Right renal pelvis (tissue), 4 donors: ENCODE data around the gene DNMT3B. TPM values are rescaled to one million over a fixed set of nuclear protein-coding genes. Genes with fewer than 3 reads are reported as not detected.
"Not testable (repeated sequence)": the region's sequence is repeated elsewhere in the genome, so short reads cannot be mapped to it uniquely, and the experiment has no call there.

ENCODE experiments used
- DNase-seq, 4 donors: peaks; one replicate each; pipeline ENCODE4 v3.0.0-alpha.2; 2013; ENCODE audit warnings: low read depth in 4 of 4, low spot score in 3 of 4, missing footprints in 1 of 4
- polyA plus RNA-seq, 4 donors: library from polyadenylated mRNA; unstranded; fragments of 120-200 nt; gene quantifications; one replicate each; pipeline ENCODE4 v1.2.1, GENCODE V29; 2013; ENCODE audit not compliant: insufficient read length in 4 of 4

Gene DNMT3B
- polyA plus RNA-seq = 1 to 10 TPM; 7.2 to 7.6 (median 7.4) TPM

DNA sequence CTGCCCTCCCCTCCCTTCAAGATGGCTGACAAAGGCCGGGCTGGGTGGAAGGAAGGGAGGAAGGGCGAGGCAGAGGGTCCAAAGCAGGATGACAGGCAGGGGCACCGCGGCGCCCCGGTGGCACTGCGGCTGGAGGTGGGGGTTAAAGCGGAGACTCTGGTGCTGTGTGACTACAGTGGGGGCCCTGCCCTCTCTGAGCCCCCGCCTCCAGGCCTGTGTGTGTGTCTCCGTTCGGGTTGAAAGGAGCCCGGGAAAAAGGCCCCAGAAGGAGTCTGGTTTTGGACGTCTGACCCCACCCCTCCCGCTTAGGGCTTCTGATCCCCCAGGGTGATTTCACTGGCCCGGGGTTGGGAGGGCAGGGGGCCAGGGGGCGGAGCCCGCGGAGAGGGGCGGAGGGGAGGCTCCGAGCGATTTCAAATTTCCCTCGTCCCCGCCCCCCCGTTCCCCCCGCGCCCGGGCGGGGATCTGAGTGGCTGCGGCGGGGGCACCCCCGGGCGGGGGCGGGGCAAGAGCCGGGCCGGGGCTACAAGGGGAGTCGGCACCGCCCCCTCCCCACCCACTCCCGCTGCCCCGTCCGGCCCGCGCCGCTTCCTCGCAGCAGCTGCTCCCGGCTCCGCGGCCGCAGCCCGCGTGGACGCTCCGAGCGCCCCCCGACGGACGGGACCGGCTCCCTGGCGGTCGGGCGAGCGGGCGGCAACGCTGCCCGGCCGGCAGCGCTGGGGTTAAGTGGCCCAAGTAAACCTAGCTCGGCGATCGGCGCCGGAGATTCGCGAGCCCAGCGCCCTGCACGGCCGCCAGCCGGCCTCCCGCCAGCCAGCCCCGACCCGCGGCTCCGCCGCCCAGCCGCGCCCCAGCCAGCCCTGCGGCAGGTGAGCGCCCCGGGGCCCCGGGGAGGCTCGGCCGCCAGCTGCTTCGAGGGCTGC lies at the start of gene DNMT3B:
DNMT3B (plus strand) TSS at position 555 of the 923 bp plus-strand sequence. CDS start 17,939 bp downstream, outside the sequence.
- DNase-seq = peak in 1 of 4 donors; percentile 54

GRCh38 chr20:32718749-32719348 lies 43.3 kb upstream of the DNMT3B start:
- DNase-seq = no peak

- DNase-seq = no peak
Measured at GRCh38 chr20:32727683-32728082, 34.5 kb upstream of the DNMT3B start.

DNA sequence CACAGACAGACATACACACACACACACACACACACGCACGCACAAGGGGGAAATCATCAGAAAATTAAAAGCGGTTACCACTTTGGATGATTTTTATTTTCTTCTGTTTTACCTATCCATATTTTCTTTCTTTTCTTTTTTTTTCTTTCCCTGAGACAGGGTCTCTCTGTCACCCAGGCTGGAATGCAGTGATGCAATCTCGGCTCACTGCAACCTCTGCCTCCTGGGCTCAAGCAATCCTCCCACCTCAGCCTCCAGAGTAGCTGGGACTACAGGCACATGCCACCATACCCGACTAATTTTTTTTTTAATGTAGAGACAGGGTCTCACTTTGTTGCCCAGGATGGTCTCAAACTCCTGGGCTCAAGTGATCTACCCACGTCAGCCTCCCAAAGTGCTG lies 33.8 kb upstream of the DNMT3B start:
- not testable (repeated sequence) for DNase-seq

GRCh38 chr20:32729334-32729733 lies 32.9 kb upstream of the DNMT3B start:
- not testable (repeated sequence) for DNase-seq

- DNase-seq = no peak
Measured at GRCh38 chr20:32731882-32732266, 30.3 kb upstream of the DNMT3B start.

- no peak for DNase-seq
Measured at GRCh38 chr20:32737371-32738223, 24.6 kb upstream of the DNMT3B start.

- no peak for DNase-seq
Measured at GRCh38 chr20:32741151-32741550, 21.0 kb upstream of the DNMT3B start.

- DNase-seq = no peak
Measured at GRCh38 chr20:32742322-32743236, 19.6 kb upstream of the DNMT3B start.

GRCh38 chr20:32743237-32744112 lies 18.7 kb upstream of the DNMT3B start, which contains the start of gene COMMD7:
Gene COMMD7, minus strand, starts transcription at chr20:32743467. Its CDS starts 76 bp downstream, at chr20:32743391.
- no peak for DNase-seq

DNA sequence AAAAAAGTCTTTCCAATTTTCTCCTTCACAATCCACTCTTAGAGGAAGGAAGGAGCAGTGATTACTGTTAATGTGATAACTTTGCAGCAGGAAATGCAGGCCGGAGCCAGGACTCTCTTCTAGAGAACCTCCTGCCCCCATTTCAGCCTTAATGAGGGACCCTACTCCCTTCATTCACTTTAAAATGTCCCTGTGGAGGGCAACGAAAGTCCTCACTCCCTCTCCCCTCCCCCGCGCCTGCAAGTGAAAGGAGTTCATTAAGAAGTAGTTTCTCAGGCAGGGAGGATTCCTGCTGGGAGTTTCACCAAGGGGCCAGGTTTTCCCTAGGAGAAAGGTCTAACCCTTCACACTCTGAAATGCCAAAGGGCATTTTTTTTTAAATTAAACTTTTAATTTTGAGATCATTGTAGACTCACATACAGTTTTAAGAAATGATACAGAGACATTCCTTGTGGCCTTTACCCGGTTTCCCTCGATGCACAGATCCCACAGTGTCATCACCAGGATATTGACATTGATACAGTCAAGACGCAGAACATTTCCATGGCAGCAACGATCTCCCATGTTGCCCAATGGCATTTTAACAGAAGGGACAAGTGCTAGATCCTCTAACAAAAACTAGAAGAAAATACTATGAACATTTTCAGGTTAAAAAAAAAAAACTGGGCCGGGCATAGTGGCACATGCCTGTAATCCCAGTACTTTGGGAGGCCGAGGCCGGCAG lies 12.1 kb upstream of the DNMT3B start:
- DNase-seq = no peak

DNA sequence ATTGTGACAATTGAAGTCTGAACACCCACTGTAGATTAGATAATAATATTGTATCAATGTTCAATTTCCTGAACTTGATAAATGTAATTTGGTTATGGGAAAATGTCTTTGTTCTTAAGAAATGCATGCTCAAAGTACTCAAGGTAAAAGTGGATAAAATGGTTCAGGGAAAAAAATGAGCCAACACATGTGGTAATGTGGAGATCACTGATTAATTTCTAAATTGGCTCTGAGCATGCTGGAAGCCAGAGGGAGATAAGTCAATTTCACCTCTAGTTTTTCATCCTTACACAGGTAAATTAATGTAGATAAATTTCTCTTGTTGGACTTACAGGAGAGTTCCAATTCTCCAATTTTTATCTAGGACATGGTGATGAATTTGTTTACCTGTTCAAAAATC lies 10.9 kb upstream of the DNMT3B start:
- no peak for DNase-seq

DNA sequence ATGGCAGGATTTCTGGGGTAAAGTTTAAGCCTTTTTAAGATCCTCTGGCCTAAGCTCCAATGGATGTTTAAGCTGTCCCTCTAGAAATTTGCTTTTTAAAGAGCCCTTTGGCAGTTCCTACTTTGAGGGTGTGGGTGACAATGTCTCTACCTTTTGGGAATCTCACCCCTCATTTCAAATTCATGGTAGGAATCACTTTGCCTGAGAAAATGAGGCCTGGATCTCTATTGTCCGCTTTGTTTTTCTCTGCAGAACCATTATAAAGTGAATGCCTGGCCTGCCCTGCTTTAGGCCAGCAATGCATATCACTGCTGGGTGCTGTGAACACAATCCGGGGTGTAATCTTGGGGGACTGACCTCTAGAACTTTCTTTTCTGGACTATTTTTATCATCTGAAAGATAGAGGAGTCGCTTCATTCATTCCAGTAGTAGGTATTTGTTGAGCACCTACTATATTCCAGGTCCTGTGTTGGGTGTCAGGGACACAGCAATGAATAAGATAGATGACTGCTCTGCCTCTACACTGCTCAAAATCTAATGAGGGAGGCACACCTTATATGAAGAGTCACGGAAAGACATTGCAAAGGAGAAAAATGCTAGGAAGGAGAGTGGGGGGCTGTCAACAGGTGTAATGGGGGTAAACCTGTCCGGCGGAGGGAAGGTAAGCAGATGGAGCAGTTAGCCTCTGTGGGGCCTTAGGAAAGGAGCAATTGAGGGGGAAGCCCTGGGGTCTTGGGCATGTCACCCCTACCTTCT lies 10.3 kb upstream of the DNMT3B start:
- DNase-seq = no peak

DNA sequence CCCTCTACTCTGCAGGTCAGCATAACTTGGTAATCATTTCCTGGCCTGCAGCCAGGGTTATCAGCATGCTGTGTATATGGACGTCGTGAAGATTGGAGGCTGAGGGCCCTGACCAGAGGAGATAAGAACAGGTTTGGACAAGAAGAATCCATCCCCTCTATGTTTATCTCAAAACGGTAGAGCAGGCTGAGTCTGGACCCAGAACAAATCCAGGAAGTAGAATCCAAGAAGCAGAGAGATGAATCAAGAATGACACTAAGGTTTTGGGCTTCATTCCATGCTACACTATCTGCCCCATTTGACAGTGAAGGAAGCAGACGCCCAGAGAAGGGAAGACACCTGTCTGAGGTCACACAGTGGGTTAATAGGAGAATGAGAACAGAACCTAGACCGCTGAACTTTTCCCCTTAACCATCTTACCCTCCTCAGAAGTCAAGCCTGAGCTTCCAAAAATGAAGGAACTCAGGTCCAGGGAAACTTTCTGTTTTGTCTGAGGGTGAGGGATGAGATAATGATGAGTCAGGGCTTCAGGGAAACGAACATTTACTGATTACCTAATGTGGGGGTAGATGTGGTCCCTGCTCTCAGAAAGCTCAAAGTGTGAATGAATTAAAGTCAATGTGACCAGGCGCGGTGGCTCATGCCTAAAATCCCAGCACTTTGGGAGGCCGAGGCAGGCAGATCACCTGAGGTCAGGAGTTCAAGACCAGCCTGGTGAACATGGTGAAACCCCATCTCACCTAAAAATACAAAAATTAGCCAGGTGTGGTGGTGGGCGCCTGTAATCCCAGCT lies 9.5 kb upstream of the DNMT3B start:
- no peak for DNase-seq

DNA sequence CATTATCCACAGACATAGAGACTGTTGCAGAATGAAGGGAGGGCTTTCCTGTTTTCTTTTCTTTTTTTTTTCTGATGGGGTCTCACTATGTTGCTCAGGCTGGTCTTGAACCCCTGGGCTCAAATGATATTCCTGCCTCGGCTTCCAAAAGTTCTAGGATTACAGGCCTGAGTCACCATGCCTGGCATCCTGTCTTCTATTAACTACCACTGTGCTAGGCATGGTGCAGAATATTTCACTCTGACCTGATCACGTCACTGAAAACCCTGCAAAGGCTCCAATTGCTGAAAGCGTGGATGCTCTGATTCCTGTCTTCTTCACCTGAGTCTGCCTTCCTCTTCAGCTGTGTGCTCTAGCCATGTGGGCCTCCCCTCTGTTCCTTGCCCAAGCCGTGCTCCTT lies 8.5 kb upstream of the DNMT3B start:
- DNase-seq = no peak

GRCh38 chr20:32756156-32756555 lies 6.0 kb upstream of the DNMT3B start:
- no peak for DNase-seq

DNA sequence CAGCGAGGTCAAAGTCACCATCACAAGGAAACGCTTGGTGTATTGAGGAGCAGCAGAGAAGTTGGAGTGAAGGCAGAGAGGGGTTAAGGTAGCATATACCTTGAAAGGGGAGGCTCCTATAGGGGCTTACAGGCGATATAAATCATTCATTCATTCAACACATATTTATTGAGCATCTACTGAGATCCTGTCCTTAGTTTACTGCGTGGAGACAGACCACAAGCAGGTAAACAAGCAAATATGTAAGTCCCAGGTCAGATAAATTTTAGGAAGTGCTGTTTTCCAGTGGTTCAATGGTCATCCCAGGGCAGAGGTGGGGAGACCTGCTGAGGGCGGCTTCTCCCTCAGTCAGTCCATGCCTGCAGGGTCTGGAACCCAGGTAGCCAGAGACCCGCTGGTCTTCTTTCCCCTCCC lies 761 bp upstream of the DNMT3B start:
- DNase-seq = no peak
